Measurements from ENCODE around the gene ADO. TPM values are rescaled to one million over a fixed set of nuclear protein-coding genes. Genes with fewer than 3 reads are reported as not detected.

The ADO gene
- total and polyA plus RNA-seq, 5 experiments from 2014 or later: 1.7 to 15.6 (median 3.2) TPM

DNA sequence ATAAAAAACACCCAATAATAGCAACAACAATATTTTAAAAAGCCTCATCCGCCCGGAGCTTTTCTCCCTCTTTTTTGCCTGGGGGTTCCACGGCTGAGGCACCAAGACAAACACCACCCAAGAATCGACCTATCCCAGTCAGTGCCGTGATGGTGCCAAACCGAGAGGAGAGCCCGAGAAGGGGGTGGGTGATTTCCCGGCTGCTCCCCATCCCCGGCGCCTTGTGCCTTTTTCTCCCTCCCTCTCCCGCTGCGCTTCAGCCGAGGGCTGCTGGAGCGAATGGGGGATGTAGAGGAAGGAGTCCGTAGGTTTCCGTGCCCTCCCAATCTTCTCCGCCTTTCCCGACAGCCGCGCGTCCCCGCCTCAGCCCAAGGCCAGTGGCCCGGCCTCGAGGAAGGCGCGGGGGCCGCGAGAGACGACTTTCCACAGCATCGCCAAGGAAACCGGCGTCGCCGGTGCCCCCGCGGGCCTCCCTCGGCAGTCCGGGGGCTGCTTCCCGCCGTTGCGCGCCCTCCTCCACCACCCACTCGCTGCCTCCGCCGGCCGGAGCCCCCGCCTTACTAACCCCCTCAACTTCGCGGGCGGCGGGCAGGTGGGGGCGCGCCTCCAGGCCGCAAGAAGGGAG, 10.3 kb downstream of the ADO start:
- Mint-ChIP-seq H3K27ac (peak overlapping the region in 5 of 10 donors; percentile 48 to 89 (median 72)), H3K4me3 (peak overlapping the region; percentile 92 to 100 (median 96)), H3K36me3 (peaks cover 0 to 6% (median 0%) of the 10 kb centered on the region in 3 donors), H3K9me3 (no peaks in the 10 kb centered on the region), H3K4me1 (peaks cover 34 to 82% (median 59%) of the 10 kb centered on the region in 4 donors), H3K27me3 (peaks cover 3 to 23% (median 10%) of the 10 kb centered on the region in 5 donors)
- DNase-seq: peak in 1 of 10 donors; percentile 24
- POLR2A ChIA-PET: interaction anchor here (0.8 to 7.3 kb wide), 6 partner anchors 10 to 325 kb away, joined by 3 to 87 read pairs (median 12); partner anchors contain the start of genes ADO and NRBF2
- ATAC-seq: no peak

- Mint-ChIP-seq H3K36me3 (peaks cover 0 to 3% (median 0%) of the 10 kb centered on the region in 3 donors), H3K27me3 (peaks cover 9 to 29% (median 16%) of the 10 kb centered on the region in 5 donors), H3K4me3 (peak overlapping the region; percentile 92 to 100 (median 96)), H3K4me1 (peaks cover 33 to 76% (median 57%) of the 10 kb centered on the region in 4 donors), H3K27ac (peak overlapping the region; percentile 19 to 98 (median 92)), H3K9me3 (no peaks in the 10 kb centered on the region)
- POLR2A ChIA-PET: interaction anchor here (1.1 to 7.3 kb wide), 7 partner anchors 8 to 324 kb away, joined by 3 to 87 read pairs (median 18); partner anchors contain the start of genes ADO and NRBF2
- peak in 5 of 10 donors; percentile 25 to 64 (median 31) for DNase-seq
- ATAC-seq: no peak
Measured at GRCh38 chr10:62815381-62816075, 11.0 kb downstream of the ADO start.

GRCh38 chr10:62816076-62816330, 11.5 kb downstream of the ADO start:
- ATAC-seq (no peak), DNase-seq (no peak)
- peak overlapping the region; percentile 60 to 98 (median 92) for H3K27ac Mint-ChIP-seq
- POLR2A ChIA-PET: interaction anchor here (1.2 to 7.3 kb wide), 7 partner anchors 8 to 317 kb away, joined by 4 to 87 read pairs (median 18); partner anchors contain the start of genes ADO and NRBF2
- H3K9me3 Mint-ChIP-seq: no peaks in the 10 kb centered on the region
- H3K27me3 Mint-ChIP-seq: peaks cover 14 to 34% (median 21%) of the 10 kb centered on the region in 5 donors
- peaks cover 0 to 3% (median 0%) of the 10 kb centered on the region in 3 donors for H3K36me3 Mint-ChIP-seq
- peaks cover 30 to 72% (median 54%) of the 10 kb centered on the region in 4 donors for H3K4me1 Mint-ChIP-seq
- peak overlapping the region; percentile 92 to 100 (median 96) for H3K4me3 Mint-ChIP-seq

DNA sequence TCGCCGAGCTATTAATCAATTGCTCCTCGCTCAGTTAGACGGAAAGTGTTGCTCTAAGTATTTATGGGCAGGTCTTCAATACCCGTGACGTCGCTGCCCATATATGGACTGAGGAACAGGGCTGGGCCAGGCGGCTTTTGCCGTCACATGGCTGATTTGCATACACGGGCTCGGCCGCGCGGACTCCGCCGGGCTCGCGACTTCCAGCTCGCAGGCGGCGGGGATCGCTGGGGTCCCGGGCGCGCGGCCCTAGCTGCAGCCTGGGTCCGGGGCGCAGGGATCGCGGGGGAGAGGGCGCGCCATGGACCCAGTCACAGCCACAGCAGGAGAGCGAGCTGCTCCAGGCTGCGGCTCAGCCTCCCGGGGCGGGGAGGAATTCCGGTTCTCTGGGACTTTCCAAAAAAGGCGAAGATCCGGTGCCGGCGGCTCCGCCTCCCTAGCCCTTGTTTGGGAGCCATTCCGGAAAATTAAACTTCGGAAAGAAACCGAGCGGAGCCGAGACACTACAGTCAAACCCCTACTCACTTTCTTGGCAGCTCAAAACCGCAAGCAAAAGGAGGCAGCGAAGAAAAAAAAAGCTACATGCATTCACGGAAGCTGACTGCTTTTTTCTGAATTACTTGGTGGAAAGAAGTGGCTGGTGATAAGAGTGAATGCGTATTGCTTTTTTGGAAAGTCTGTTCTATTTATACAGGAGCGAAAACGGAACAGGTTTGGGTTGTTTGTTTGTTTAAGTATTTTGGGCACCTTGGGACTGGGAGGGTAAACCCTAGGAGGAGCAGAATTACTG, 12.0 kb downstream of the ADO start, which contains the start of gene EGR2:
Gene EGR2, minus strand, starts transcription at position 36 of the 790 bp plus-strand sequence. CDS start 337 bp downstream, outside the sequence.
- Mint-ChIP-seq H3K4me1 (peaks cover 30 to 68% (median 49%) of the 10 kb centered on the region in 4 donors), H3K27me3 (peaks cover 19 to 39% (median 25%) of the 10 kb centered on the region in 5 donors), H3K27ac (peak within 1 kb of the TSS; percentile 89 to 98 (median 94)), H3K36me3 (peaks cover 0 to 3% (median 0%) of the 10 kb centered on the region in 3 donors), H3K9me3 (no peaks in the 10 kb centered on the region), H3K4me3 (peak within 1 kb of the TSS; percentile 92 to 100 (median 96))
- ATAC-seq: peak; percentile 82 to 83
- POLR2A ChIA-PET: interaction anchor here (0.6 to 7.3 kb wide), 12 partner anchors 9 to 522 kb away, joined by 3 to 87 read pairs (median 6); partner anchors contain the start of genes ADO and NRBF2
- DNase-seq: peak; percentile 81 to 100 (median 97)

DNA sequence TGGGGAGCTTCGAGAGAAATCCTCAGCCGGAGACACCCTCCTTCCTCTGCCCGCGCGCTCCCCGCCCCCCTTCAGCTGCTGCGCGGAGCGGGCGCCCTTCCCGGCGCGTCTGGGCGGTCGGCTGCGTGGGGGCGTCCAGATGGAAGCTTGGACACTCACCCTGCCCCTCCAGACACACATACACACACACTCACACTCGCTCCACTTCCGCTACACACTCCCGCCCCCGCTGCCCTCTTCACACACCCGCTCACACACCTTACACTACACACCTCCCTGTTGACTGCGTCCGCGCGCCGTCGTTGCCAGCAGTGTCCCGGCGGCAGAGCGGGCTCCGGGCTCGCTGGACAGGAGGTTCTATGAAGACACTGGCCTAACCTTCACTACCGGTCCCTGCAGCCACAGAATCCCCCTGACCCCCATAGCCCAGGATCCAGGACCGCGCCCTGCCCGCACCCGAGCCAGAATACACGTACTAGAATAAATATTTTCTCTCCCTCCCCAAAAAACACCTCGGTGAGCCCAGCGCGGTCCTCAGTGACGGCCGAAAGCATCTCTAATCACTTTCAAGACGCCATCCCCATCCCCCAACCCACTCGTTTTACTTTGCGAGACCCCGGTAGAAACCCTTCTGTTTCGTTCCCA, 12.7 kb downstream of the ADO start:
- Mint-ChIP-seq H3K4me3 (peak overlapping the region; percentile 92 to 100 (median 96)), H3K9me3 (no peaks in the 10 kb centered on the region), H3K36me3 (peaks cover 0 to 3% (median 0%) of the 10 kb centered on the region in 3 donors), H3K27ac (peak overlapping the region; percentile 89 to 98 (median 94)), H3K27me3 (peaks cover 19 to 39% (median 25%) of the 10 kb centered on the region in 5 donors), H3K4me1 (peaks cover 30 to 65% (median 45%) of the 10 kb centered on the region in 4 donors)
- ATAC-seq (peak; percentile 29 to 31), DNase-seq (peak in 4 of 10 donors; percentile 49 to 63 (median 54))
- POLR2A ChIA-PET: interaction anchor here (0.6 to 7.3 kb wide), 15 partner anchors 9 to 521 kb away, joined by 3 to 87 read pairs (median 5); partner anchors contain the start of genes ADO and NRBF2

DNA sequence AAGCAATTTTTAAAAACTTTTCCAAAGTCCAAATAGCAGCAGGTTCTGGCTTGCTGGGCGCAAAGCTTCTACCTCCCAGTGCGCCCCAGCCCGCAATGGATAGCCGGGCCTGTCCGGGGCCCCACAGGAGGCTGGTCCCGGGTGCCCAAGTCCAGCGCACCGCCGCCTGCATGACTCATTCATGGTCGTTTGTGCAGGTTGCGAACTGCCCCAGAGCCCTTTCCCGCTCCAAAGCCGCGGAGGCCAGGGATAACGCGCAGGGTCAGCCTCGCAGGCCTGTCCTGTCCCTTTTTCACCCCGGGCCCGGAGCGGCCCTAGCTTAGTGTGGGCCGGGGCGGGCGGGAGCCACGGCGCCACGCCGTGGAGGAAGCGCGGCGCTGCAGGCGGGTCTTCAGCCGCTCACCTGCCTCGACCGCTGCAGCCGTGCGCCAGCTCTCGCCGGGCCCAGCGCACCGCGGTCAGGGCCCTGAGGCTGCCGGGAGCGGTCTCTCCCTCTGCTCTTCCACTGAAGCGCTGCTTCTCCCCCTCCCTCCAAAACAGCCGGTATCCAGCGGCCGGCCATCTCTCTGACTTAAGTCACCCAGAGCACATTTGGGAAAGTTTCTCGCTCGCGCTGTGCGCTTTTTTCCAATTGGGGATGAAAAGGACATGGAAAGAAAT, 13.4 kb downstream of the ADO start:
- H3K27ac Mint-ChIP-seq: peak overlapping the region in 9 of 10 donors; percentile 24 to 98 (median 95)
- peaks cover 0 to 3% (median 0%) of the 10 kb centered on the region in 3 donors for H3K36me3 Mint-ChIP-seq
- no peaks in the 10 kb centered on the region for H3K9me3 Mint-ChIP-seq
- H3K27me3 Mint-ChIP-seq: peaks cover 20 to 42% (median 31%) of the 10 kb centered on the region in 5 donors
- ATAC-seq (peak; percentile 18 to 23), DNase-seq (peak; percentile 21 to 71 (median 61))
- peak overlapping the region; percentile 92 to 100 (median 96) for H3K4me3 Mint-ChIP-seq
- H3K4me1 Mint-ChIP-seq: peaks cover 30 to 60% (median 41%) of the 10 kb centered on the region in 4 donors
- POLR2A ChIA-PET: interaction anchor here (0.9 to 7.3 kb wide), 8 partner anchors 10 to 315 kb away, joined by 3 to 87 read pairs (median 6); partner anchors contain the start of genes ADO and NRBF2

DNA sequence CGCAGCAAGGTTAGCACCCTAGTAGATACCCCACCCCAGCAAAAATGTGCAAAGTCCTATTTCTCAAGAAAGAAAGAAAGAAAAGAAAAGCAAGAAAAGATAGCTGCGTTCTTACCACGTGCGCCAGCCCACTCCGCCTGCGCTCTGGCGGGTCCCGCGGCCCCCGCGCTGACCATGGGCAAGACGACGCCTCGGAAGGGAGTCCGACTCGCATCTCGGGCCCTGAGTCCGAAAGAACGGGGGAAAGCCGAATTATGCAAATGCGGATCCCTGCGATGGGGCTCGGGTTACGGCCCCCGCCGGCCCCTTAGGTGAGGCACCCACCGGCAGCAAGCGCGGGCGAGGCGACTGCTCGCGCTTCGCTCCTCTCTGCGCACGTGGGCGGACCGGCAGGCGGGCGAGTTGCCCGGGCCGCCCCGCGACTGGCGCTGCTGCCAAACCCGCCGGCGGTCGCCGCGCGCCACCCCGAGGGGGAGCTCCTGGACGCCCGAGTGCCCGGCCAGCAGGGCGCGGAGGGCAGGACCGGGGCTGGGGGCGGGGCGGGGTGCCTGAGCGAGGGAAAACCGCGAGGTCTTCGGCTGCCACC, 14.0 kb downstream of the ADO start:
- POLR2A ChIA-PET: interaction anchor here (0.6 to 7.3 kb wide), 8 partner anchors 10 to 380 kb away, joined by 3 to 87 read pairs (median 5); partner anchors contain the start of genes ADO and NRBF2
- DNase-seq (peak in 7 of 10 donors; percentile 15 to 70 (median 44)), ATAC-seq (no peak)
- Mint-ChIP-seq H3K27ac (peak overlapping the region in 5 of 10 donors; percentile 24 to 89 (median 65)), H3K27me3 (peaks cover 20 to 46% (median 35%) of the 10 kb centered on the region in 5 donors), H3K9me3 (no peaks in the 10 kb centered on the region), H3K36me3 (no peaks in the 10 kb centered on the region), H3K4me1 (peaks cover 26 to 54% (median 36%) of the 10 kb centered on the region in 4 donors), H3K4me3 (peak overlapping the region; percentile 69 to 100 (median 94))

DNA sequence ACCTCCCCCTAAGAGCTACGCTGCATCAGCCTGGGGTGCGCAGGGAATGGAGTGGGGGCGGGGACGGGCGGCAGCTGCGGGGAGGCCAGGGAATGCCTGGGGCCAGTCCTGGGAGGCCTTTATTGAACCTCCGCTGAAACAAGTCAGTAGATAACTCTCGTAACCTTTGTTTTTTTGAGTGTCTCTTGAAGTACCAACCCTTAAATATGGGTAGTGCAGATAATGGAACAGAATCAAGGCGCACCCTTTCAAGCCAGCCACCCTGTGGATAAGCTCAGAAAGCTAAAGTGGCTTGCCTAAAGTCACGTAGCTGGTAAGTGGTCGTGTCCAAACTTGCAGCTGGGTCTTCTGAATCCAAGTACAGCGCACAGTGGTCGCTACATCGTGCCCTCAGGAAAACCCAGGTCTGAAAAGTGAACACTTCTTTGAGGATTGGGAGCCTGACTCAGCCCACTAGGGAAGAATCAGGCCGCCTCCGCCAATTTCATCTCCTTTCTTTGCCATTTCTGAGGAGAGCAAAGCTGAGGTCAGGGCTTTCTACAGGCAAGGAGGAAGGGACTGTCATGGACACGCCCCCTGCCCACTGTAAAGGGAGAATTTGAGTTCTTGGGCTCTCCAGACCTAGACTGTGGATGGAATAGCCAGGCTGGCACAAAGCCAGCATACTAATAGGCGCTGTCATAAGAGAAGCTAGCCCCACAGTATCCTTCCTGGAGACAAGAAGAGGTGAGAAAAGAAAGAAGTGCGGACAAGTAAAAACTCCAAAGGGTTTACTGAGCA, 14.8 kb downstream of the ADO start:
- Mint-ChIP-seq H3K36me3 (no peaks in the 10 kb centered on the region), H3K27ac (peak overlapping the region in 1 of 10 donors; percentile 32), H3K9me3 (no peaks in the 10 kb centered on the region), H3K27me3 (peaks cover 20 to 46% (median 35%) of the 10 kb centered on the region in 5 donors), H3K4me1 (peaks cover 20 to 46% (median 29%) of the 10 kb centered on the region in 4 donors), H3K4me3 (peak overlapping the region in 9 of 10 donors; percentile 36 to 100 (median 56))
- POLR2A ChIA-PET: interaction anchor here (0.6 to 7.3 kb wide), 3 partner anchors 15 to 380 kb away, joined by 4 to 87 read pairs (median 18); partner anchors contain the start of genes ADO and NRBF2
- ATAC-seq (no peak), DNase-seq (no peak)

DNA sequence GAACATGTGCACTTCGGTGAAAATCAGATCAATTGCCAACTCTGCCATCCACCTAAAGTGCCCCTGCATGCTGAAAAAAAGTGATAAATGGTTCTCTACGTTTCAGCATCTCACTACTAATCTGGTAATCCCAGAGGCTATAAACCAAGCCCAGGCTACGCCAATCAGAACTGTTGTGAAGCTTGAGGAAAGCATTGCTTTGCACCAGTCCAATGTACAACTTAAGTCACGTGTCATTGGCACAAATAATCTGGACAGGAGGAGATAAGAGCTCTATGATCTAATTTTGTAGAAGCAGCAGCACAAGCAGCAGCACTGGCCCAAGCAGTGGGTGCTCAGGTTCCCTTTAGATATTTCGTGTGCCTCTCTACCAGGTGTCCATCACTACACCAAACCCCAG, 16.1 kb downstream of the ADO start:
- no peak for ATAC-seq
- Mint-ChIP-seq H3K27me3 (peaks cover 20 to 47% (median 33%) of the 10 kb centered on the region in 5 donors), H3K9me3 (no peaks in the 10 kb centered on the region), H3K4me1 (peaks cover 15 to 33% (median 20%) of the 10 kb centered on the region in 4 donors), H3K27ac (no peak overlapping the region), H3K36me3 (no peaks in the 10 kb centered on the region), H3K4me3 (no peak overlapping the region)
- no peak for DNase-seq
- POLR2A ChIA-PET: no interaction called here

DNA sequence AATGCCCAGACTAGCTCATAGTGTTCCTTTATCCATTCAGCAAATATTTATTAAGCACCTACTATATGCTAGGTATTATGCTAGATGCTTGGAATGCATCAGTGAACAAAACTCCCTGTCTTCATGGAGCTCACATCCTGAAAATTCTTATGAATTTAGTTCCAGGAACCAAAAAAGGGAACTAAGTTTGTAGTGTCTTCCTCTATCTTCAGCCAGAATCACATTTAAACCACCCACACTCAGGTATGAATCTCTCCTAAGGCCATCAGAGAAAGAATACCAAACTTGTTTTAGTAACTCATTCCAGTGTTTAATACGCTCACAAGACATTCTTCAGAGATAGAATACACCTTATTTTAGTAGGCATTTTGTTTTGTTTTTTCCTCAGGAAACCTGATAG, 21.8 kb downstream of the ADO start:
- Mint-ChIP-seq H3K4me3 (no peak overlapping the region), H3K27ac (no peak overlapping the region), H3K4me1 (no peaks in the 10 kb centered on the region), H3K27me3 (peaks cover 4 to 21% (median 9%) of the 10 kb centered on the region in 5 donors), H3K36me3 (no peaks in the 10 kb centered on the region), H3K9me3 (no peaks in the 10 kb centered on the region)
- ATAC-seq (no peak), DNase-seq (no peak)
- POLR2A ChIA-PET: no interaction called here
